H1 (cell line): Measurements from ENCODE around the gene CABCOCO1.

Experiments
- KDM1A ChIP-seq: fragments of 200-600, 300-600 bp; sonication (generic); IDR thresholded peaks from 2 replicates; pipeline ENCODE4 v1.7.1; 2016; ENCODE audit warnings: mild to moderate bottlenecking, low read length, borderline replicate concordance
- MAX ChIP-seq: IDR thresholded peaks from 2 replicates; pipeline ENCODE4 v1.6.1; 2012; ENCODE audit warnings: inconsistent platforms
- RFX5 ChIP-seq: IDR thresholded peaks from 2 replicates; pipeline ENCODE4 v1.6.1; 2011; ENCODE audit warnings: low read depth, low read length, improper control_type of control experiment, borderline replicate concordance
- TF ChIP-seq, protein P1 (sequence below), 3 experiments: IDR thresholded peaks; 1 replicate in 2 of 3; 2 replicates in 1 of 3; pipeline versions ENCODE4 v1.5.1 to v1.6.1; 2011; ENCODE audit warnings: low read length in 3 of 3, mild to moderate bottlenecking in 3 of 3, inconsistent platforms in 2 of 3, low read depth in 1 of 3, moderate library complexity in 1 of 3; ENCODE audit not compliant: insufficient read depth in 1 of 3; ENCODE audit errors: control extremely low read depth in 1 of 3
- TF ChIP-seq, protein P2 (sequence below): IDR thresholded peaks from 2 replicates; pipeline ENCODE4 v1.6.1; 2011; ENCODE audit warnings: low read length, improper control_type of control experiment

- TF ChIP-seq, protein P1, sequence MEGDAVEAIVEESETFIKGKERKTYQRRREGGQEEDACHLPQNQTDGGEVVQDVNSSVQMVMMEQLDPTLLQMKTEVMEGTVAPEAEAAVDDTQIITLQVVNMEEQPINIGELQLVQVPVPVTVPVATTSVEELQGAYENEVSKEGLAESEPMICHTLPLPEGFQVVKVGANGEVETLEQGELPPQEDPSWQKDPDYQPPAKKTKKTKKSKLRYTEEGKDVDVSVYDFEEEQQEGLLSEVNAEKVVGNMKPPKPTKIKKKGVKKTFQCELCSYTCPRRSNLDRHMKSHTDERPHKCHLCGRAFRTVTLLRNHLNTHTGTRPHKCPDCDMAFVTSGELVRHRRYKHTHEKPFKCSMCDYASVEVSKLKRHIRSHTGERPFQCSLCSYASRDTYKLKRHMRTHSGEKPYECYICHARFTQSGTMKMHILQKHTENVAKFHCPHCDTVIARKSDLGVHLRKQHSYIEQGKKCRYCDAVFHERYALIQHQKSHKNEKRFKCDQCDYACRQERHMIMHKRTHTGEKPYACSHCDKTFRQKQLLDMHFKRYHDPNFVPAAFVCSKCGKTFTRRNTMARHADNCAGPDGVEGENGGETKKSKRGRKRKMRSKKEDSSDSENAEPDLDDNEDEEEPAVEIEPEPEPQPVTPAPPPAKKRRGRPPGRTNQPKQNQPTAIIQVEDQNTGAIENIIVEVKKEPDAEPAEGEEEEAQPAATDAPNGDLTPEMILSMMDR (IDR thresholded peaks at IDR 0.05; ENCODE audit: control extremely low read depth in 1 of 3, insufficient read depth in 1 of 3, low read depth in 1 of 3, low read length in 3 of 3), result no peak
- TF ChIP-seq MAX (no peak), RFX5 (no peak), KDM1A (no peak)
- TF ChIP-seq, protein P2, sequence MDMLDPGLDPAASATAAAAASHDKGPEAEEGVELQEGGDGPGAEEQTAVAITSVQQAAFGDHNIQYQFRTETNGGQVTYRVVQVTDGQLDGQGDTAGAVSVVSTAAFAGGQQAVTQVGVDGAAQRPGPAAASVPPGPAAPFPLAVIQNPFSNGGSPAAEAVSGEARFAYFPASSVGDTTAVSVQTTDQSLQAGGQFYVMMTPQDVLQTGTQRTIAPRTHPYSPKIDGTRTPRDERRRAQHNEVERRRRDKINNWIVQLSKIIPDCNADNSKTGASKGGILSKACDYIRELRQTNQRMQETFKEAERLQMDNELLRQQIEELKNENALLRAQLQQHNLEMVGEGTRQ, result no peak
Observed at GRCh38 chr10:61789031-61789430, 126.3 kb downstream of the CABCOCO1 start.
